Lower leg skin (tissue), 4 donors: ENCODE measurements around the gene PSME2. TPM values are rescaled to one million over a fixed set of nuclear protein-coding genes. Genes with fewer than 3 reads are reported as not detected.

ENCODE experiments used
- DNase-seq, 2 donors: peaks; one replicate each; pipeline ENCODE4 v3.0.0-alpha.2; 2019; ENCODE audit warnings: low spot score in 2 of 2
- H3K4me3 ChIP-seq: fragments of 200-600 bp; sonication (generic); 2 replicates; pipeline ENCODE4 v1.5.1; 2017; ENCODE audit warnings: mild to moderate bottlenecking, low read depth; ENCODE audit not compliant: poor library complexity, severe bottlenecking
- POLR2A ChIP-seq, 2 donors: fragments of 450-650 bp; IDR thresholded peaks; one replicate each; pipeline ENCODE4 v1.6.1; 2016 to 2017; ENCODE audit warnings: antibody characterized with exemption in 2 of 2, mild to moderate bottlenecking in 1 of 2, moderate library complexity in 1 of 2
- WGBS, 2 donors: methylation state at CpG; one replicate each; pipeline ENCODE4 v1.1.5; 2018; 5-methylcytosine and 5-hydroxymethylcytosine counted together
- intact Hi-C: fragments of 100-400 bp; cut with DNase I; formaldehyde crosslinking; loops from one replicate; pipeline ENCODE4 v1.15.0; 2023; ENCODE audit warnings: low total_unique reads
- total RNA-seq, 4 donors: library from RNA; depleted of rRNA; stranded (reverse); fragments of >200 nt; gene quantifications; one replicate each; pipeline ENCODE4 v1.1.0, GENCODE V29; 2016
- TF ChIP-seq, protein P1 (sequence below), 3 donors: fragments of 450-650 bp; IDR thresholded peaks; one replicate each; pipeline ENCODE4 v1.5.1; 2016; ENCODE audit warnings: antibody characterized with exemption in 3 of 3, mild to moderate bottlenecking in 3 of 3, moderate library complexity in 2 of 3

The PSME2 gene
- total RNA-seq, 4 donors from 2014 or later: 23.2 to 50.2 (median 31.2) TPM

DNA sequence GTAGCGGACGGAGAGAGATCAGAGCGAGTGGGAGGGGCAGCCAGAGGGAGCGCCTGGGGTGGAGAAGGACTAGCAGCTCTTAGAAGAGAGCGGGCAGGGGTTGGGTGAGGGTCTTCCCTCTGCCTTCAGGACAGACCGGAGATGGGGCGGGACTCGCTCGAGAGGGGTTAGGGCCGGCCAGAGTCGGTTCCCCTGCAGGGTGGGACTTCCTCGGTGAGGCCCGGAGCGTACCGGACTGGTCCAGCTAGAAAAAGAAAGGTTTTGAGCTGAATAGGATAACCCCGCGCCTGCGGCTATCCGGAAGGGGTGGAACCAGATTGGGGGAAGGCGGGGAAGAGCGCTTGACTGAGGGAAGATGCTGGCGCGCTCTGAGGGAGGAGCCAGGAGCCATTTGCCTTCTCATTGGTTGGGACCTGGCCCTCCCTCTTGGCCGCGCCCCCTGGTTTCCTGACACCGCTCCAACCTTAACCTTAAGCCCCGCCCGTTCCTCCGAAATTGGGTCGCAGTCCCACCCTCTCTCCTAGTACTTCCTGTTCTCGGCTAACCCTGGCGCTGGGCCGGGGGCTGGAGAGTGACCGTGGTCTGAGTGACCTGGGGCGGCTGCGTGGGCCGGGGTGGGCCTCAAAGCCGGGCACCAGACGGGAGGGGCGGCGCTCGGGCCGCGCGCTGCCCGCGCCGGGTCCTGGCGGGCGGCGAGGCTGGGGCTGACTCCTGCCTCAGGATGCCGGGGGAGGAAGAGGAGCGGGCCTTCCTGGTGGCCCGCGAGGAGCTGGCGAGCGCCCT lies 759 bp upstream of the PSME2 start, which contains the start of gene RNF31:
RNF31 (plus strand) TSS at position 521 of the 783 bp plus-strand sequence; CDS start at position 722, 201 bp downstream.
- 1% methylated on average over 34 to 45 of the region's 57 CpGs for WGBS, 2 donors
- TF ChIP-seq, protein P1, sequence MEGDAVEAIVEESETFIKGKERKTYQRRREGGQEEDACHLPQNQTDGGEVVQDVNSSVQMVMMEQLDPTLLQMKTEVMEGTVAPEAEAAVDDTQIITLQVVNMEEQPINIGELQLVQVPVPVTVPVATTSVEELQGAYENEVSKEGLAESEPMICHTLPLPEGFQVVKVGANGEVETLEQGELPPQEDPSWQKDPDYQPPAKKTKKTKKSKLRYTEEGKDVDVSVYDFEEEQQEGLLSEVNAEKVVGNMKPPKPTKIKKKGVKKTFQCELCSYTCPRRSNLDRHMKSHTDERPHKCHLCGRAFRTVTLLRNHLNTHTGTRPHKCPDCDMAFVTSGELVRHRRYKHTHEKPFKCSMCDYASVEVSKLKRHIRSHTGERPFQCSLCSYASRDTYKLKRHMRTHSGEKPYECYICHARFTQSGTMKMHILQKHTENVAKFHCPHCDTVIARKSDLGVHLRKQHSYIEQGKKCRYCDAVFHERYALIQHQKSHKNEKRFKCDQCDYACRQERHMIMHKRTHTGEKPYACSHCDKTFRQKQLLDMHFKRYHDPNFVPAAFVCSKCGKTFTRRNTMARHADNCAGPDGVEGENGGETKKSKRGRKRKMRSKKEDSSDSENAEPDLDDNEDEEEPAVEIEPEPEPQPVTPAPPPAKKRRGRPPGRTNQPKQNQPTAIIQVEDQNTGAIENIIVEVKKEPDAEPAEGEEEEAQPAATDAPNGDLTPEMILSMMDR (IDR thresholded peaks at IDR 0.05): no peak
- TF ChIP-seq POLR2A (IDR thresholded peaks at IDR 0.05): no peak
- intact Hi-C loops: no loop called here
- peak within 1 kb of the TSS; percentile 94 for H3K4me3 ChIP-seq
- DNase-seq: peak; percentile 99 to 100

DNA sequence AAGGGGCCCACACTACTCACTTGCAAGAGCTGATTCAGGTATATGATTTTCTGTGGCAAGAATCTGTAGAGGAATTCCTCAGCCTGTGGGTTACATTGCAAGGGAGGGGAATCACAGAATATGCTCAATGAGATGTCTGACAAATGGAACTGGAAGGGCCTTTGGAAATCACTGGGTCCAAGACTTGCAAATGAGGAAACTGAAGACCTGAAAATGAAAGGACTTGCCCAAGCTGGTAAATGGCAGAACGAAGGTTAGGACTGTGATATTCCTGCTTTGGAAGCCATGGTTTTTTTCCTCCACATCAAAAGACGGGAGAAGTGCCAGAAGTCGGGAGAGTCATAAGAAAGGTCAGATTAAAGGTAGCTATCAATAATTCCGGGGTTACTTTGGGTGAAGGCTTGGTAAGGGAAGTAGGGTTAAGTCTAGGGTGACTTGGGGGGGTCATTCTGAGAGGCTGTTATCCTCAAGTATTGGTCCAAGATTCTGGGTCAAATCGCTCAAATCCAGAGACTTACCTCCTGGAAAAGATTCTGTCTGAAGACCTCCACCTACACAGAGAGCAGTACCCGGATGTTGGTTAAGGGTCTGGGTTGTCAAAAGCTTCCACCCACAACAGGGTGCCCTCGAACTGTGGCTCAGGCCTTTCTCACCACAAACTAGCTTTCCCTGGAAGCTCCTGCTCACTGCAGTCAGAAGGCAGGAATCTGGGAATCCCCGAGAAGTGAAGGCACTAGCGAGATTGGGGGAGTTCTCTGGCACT lies 539 bp downstream of the PSME2 start:
- intact Hi-C loops: no loop called here
- WGBS, 2 donors: 10 to 11% methylated on average over 9 of the region's 9 CpGs
- no peak for DNase-seq
- no peak for TF ChIP-seq POLR2A (IDR thresholded peaks at IDR 0.05)
- TF ChIP-seq, protein P1 (IDR thresholded peaks at IDR 0.05): no peak
- peak overlapping the region; percentile 63 for H3K4me3 ChIP-seq

GRCh38 chr14:24145219-24145618 lies 1.2 kb downstream of the PSME2 start:
- no peak overlapping the region for H3K4me3 ChIP-seq
- no peak for DNase-seq
- intact Hi-C loops: no loop called here
- 95 to 97% methylated on average over 2 of the region's 2 CpGs for WGBS, 2 donors
- no peak for TF ChIP-seq POLR2A (IDR thresholded peaks at IDR 0.05)
- TF ChIP-seq, protein P1 (IDR thresholded peaks at IDR 0.05): no peak

GRCh38 chr14:24144451-24144850 lies 2.0 kb downstream of the PSME2 start:
- DNase-seq: no peak
- H3K4me3 ChIP-seq: no peak overlapping the region
- intact Hi-C loops: no loop called here
- TF ChIP-seq POLR2A (IDR thresholded peaks at IDR 0.05): no peak
- 95 to 97% methylated on average over 1 of the region's 1 CpG for WGBS, 2 donors

DNA sequence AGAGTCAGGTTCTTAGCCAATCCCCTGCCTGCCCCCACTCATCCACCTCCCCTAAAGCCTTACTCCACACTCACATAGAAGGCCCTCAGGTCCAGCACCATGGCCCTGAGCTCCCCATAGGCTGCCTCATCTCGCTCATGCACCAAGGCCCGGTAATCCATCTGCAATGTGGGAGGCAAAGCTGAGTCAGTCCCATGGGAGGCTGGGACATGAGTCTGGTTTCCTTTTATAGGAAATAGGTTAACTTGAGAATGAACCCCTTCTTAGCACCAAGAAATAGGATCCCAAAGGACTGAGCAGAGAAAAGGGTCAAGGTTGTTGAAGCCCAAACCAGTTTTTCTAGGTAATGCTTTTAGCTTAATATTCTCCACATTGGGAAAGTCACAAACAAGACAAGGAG lies 2.9 kb downstream of the PSME2 start:
- TF ChIP-seq POLR2A (IDR thresholded peaks at IDR 0.05): no peak
- TF ChIP-seq, protein P1 (IDR thresholded peaks at IDR 0.05): no peak
- intact Hi-C loops: no loop called here
- WGBS, 2 donors: 82 to 91% methylated on average over 2 of the region's 2 CpGs
- no peak for DNase-seq
- no peak overlapping the region for H3K4me3 ChIP-seq
